OCI-LY3 (cell line): ENCODE data around the gene ZNF521.

Experiments
- CTCF ChIP-seq: fragments of 200-600, 300-600 bp; sonication (generic); IDR thresholded peaks from 2 replicates; pipeline ENCODE4 v1.5.1; 2014; ENCODE audit warnings: antibody characterized with exemption, low read length, low read depth
- EZH2phosphoT487 ChIP-seq: fragments of 200-600 bp; shearing (Covaris generic); IDR thresholded peaks from 2 replicates; pipeline ENCODE4 v1.6.1; 2018; ENCODE audit warnings: antibody characterized with exemption, mixed run types, low read depth

GRCh38 chr18:25348386-25349130, 3.4 kb downstream of the ZNF521 start:
- TF ChIP-seq CTCF (no peak), EZH2phosphoT487 (no peak)
